ENCODE results near the gene TEAD1. TPM values are rescaled to one million over a fixed set of nuclear protein-coding genes. Genes with fewer than 3 reads are reported as not detected.

Gene TEAD1
- polyA plus RNA-seq, 1 donor from 2014 or later: 12.2 TPM

DNA sequence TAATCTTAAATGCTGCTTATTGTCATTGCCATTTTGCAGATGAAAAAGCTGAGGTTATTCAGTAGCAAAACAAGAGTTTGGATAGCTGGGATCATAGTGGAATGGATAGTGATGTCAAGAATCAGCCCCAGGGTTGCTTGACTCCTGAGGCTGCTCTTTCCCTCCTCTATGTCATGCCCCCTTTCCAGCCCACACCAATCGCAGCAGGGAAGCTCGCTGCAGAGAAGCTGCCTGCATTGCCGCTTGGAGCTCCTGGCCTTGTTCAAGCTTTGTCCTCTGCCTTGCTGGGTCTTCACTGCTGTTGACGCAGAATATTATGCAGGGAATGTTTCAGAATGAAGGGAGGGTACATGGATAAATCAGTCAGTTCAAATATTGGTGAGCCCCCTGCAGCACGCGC, 206.1 kb downstream of the TEAD1 start:
- Histone ChIP-seq H3F3A (ENCODE audit: insufficient read depth, low read length, poor library complexity, severe bottlenecking) (no peaks in the 10 kb centered on the region), H3K9ac (ENCODE audit: low read length) (no peak overlapping the region), H3K4me3 (ENCODE audit: low read length) (no peak overlapping the region), H3K79me2 (replicated peaks; ENCODE audit: insufficient read depth, low read length) (no peaks in the 10 kb centered on the region), H4K20me1 (ENCODE audit: insufficient read depth) (no peaks in the 10 kb centered on the region), H2AFZ (ENCODE audit: low read depth, low read length) (no peak overlapping the region), H3K27ac (ENCODE audit: low read length) (no peak overlapping the region), H3K9me2 (ENCODE audit: insufficient read depth, low read length) (no peaks in the 10 kb centered on the region), H3K4me2 (ENCODE audit: low read length) (no peak overlapping the region), H3K27me3 (ENCODE audit: insufficient read depth, low read depth, low read length) (no peaks in the 10 kb centered on the region), H3K9me3 (ENCODE audit: low read length) (no peaks in the 10 kb centered on the region), H3K36me3 (ENCODE audit: insufficient read depth, low read length) (no peaks in the 10 kb centered on the region)
- TF ChIP-seq RAD21 (conservative IDR thresholded peaks at IDR 0.05): no peak
- no peak for TF ChIP-seq EZH2 (IDR thresholded peaks at IDR 0.05; ENCODE audit: borderline replicate concordance, insufficient read depth, low read length, poor library complexity, severe bottlenecking)
- TF ChIP-seq SMC3 (conservative IDR thresholded peaks at IDR 0.05; ENCODE audit: poor library complexity): no peak
- TF ChIP-seq, protein P1, sequence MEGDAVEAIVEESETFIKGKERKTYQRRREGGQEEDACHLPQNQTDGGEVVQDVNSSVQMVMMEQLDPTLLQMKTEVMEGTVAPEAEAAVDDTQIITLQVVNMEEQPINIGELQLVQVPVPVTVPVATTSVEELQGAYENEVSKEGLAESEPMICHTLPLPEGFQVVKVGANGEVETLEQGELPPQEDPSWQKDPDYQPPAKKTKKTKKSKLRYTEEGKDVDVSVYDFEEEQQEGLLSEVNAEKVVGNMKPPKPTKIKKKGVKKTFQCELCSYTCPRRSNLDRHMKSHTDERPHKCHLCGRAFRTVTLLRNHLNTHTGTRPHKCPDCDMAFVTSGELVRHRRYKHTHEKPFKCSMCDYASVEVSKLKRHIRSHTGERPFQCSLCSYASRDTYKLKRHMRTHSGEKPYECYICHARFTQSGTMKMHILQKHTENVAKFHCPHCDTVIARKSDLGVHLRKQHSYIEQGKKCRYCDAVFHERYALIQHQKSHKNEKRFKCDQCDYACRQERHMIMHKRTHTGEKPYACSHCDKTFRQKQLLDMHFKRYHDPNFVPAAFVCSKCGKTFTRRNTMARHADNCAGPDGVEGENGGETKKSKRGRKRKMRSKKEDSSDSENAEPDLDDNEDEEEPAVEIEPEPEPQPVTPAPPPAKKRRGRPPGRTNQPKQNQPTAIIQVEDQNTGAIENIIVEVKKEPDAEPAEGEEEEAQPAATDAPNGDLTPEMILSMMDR (IDR thresholded peaks at IDR 0.05; ENCODE audit: poor library complexity, severe bottlenecking): no peak
- no peak for TF ChIP-seq POLR2AphosphoS5 (IDR thresholded peaks at IDR 0.05)
- TF ChIP-seq EP300 (conservative IDR thresholded peaks at IDR 0.05; ENCODE audit: poor library complexity, severe bottlenecking): no peak
- TF ChIP-seq TAF1 (IDR thresholded peaks at IDR 0.05; ENCODE audit: low read depth): no peak
- TF ChIP-seq MXI1 (conservative IDR thresholded peaks at IDR 0.05; ENCODE audit: poor library complexity, severe bottlenecking): no peak
- TF ChIP-seq, protein P2, sequence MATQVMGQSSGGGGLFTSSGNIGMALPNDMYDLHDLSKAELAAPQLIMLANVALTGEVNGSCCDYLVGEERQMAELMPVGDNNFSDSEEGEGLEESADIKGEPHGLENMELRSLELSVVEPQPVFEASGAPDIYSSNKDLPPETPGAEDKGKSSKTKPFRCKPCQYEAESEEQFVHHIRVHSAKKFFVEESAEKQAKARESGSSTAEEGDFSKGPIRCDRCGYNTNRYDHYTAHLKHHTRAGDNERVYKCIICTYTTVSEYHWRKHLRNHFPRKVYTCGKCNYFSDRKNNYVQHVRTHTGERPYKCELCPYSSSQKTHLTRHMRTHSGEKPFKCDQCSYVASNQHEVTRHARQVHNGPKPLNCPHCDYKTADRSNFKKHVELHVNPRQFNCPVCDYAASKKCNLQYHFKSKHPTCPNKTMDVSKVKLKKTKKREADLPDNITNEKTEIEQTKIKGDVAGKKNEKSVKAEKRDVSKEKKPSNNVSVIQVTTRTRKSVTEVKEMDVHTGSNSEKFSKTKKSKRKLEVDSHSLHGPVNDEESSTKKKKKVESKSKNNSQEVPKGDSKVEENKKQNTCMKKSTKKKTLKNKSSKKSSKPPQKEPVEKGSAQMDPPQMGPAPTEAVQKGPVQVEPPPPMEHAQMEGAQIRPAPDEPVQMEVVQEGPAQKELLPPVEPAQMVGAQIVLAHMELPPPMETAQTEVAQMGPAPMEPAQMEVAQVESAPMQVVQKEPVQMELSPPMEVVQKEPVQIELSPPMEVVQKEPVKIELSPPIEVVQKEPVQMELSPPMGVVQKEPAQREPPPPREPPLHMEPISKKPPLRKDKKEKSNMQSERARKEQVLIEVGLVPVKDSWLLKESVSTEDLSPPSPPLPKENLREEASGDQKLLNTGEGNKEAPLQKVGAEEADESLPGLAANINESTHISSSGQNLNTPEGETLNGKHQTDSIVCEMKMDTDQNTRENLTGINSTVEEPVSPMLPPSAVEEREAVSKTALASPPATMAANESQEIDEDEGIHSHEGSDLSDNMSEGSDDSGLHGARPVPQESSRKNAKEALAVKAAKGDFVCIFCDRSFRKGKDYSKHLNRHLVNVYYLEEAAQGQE (IDR thresholded peaks at IDR 0.05; ENCODE audit: borderline replicate concordance): no peak

DNA sequence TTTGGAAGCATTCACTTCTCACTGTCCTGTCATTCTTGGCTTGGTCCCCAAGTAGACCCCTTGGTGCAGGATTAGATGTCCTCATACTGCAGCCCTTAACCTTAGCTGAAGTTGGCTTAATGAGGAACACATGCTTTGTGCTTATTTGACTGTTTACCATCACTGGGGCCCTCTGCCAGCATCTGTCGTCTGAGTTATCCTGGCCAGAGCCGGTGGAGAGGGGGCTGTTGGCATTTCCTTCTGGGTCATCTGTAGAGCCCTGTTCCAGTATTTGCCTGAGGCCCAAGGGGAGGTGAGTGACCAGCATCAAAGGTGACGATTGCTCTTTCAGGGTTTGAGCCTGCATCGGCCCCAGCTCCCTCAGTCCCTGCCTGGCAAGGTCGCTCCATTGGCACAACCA, 208.4 kb downstream of the TEAD1 start:
- Histone ChIP-seq H4K20me1 (ENCODE audit: insufficient read depth) (no peaks in the 10 kb centered on the region), H3K4me2 (ENCODE audit: low read length) (no peak overlapping the region), H3K79me2 (replicated peaks; ENCODE audit: insufficient read depth, low read length) (no peaks in the 10 kb centered on the region), H3K27me3 (ENCODE audit: insufficient read depth, low read depth, low read length) (no peaks in the 10 kb centered on the region), H3K36me3 (ENCODE audit: insufficient read depth, low read length) (no peaks in the 10 kb centered on the region), H3K9me3 (ENCODE audit: low read length) (no peaks in the 10 kb centered on the region), H3K9ac (ENCODE audit: low read length) (no peak overlapping the region), H3F3A (ENCODE audit: insufficient read depth, low read length, poor library complexity, severe bottlenecking) (no peaks in the 10 kb centered on the region), H3K27ac (ENCODE audit: low read length) (no peak overlapping the region), H3K9me2 (ENCODE audit: insufficient read depth, low read length) (no peaks in the 10 kb centered on the region), H2AFZ (ENCODE audit: low read depth, low read length) (no peak overlapping the region), H3K4me3 (ENCODE audit: low read length) (no peak overlapping the region)
- no peak for TF ChIP-seq MXI1 (conservative IDR thresholded peaks at IDR 0.05; ENCODE audit: poor library complexity, severe bottlenecking)
- TF ChIP-seq, protein P2 (IDR thresholded peaks at IDR 0.05; ENCODE audit: borderline replicate concordance): no peak
- no peak for TF ChIP-seq EP300 (conservative IDR thresholded peaks at IDR 0.05; ENCODE audit: poor library complexity, severe bottlenecking)
- TF ChIP-seq RAD21 (conservative IDR thresholded peaks at IDR 0.05): no peak
- no peak for TF ChIP-seq TAF1 (IDR thresholded peaks at IDR 0.05; ENCODE audit: low read depth)
- no peak for TF ChIP-seq EZH2 (IDR thresholded peaks at IDR 0.05; ENCODE audit: borderline replicate concordance, insufficient read depth, low read length, poor library complexity, severe bottlenecking)
- TF ChIP-seq SMC3 (conservative IDR thresholded peaks at IDR 0.05; ENCODE audit: poor library complexity): no peak
- TF ChIP-seq, protein P1 (IDR thresholded peaks at IDR 0.05; ENCODE audit: poor library complexity, severe bottlenecking): no peak

All from neural cell (in vitro differentiated cells).